ENCODE measurements around the gene JAG1.

DNA sequence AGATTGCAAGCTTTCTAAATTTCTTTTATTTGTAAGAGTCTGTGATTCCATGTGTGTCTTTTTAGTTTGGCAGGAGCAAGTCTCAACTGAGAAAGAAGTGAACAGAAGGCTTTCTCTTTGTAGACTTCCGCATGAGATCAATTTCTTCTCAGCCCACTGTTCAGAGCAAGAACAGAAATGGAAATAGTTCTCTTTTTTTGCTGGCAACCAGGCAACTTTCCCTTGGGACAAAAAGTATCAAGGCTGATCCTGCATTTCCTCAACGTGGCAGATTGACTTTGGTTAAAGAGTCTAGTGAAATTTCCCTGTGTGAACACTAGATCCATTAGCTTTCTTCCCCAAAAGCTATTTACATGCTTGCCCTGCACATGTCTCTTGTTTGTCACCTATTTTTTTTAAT lies 46.8 kb upstream of the JAG1 start:
- TF ChIP-seq CTCF (IDR thresholded peaks at IDR 0.05) (no peak), POLR2A (IDR thresholded peaks at IDR 0.05) (no peak), POLR2AphosphoS5 (IDR thresholded peaks at IDR 0.05) (no peak)

Data from upper lobe of left lung (tissue), 4 donors.